Inflammatory macrophage treated with lipopolysaccharide for 1 hour (primary cell): ENCODE data around the gene ZNF709.
A peak's percentile ranks its signal among the peaks of the same experiment; 100 is the strongest.
"Not testable (repeated sequence)": the region's sequence is repeated elsewhere in the genome, so short reads cannot be mapped to it uniquely, and the experiment has no call there.

Experiments
- DNase-seq, 2 donors: peaks; one replicate each; pipeline ENCODE4 v3.0.0-alpha.2; 2020 to 2022

ZNF709 gene

GRCh38 chr19:12450844-12451243 is 33.8 kb downstream of the ZNF709 start:
- DNase-seq: no peak

DNA sequence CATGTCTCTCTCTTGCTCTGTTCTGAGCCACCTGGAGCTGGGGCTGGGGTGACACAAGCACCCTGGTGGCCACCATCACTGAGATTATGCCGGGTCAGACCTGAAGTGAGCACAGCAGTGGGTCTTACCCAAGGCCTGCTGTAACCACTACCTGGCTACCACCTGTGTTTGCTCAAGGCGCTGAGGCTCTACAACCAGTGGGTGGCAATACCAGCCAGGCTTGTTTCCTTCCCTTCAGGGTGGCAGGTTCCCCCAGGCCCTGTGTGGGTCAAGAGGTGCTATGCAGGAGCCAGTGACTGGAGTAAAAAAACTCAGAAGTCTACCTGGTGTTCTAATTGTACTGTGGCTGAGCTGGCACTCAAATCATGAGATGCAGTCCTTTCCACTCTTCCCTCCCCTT is 35.8 kb downstream of the ZNF709 start:
- no peak for DNase-seq

GRCh38 chr19:12440541-12441316 is 43.9 kb downstream of the ZNF709 start, which contains the start of gene ZNF443:
TSS of gene ZNF443 (minus strand) at chr19:12441021. CDS start at chr19:12440914, 107 bp downstream.
- peak; percentile 97 to 99 for DNase-seq

DNA sequence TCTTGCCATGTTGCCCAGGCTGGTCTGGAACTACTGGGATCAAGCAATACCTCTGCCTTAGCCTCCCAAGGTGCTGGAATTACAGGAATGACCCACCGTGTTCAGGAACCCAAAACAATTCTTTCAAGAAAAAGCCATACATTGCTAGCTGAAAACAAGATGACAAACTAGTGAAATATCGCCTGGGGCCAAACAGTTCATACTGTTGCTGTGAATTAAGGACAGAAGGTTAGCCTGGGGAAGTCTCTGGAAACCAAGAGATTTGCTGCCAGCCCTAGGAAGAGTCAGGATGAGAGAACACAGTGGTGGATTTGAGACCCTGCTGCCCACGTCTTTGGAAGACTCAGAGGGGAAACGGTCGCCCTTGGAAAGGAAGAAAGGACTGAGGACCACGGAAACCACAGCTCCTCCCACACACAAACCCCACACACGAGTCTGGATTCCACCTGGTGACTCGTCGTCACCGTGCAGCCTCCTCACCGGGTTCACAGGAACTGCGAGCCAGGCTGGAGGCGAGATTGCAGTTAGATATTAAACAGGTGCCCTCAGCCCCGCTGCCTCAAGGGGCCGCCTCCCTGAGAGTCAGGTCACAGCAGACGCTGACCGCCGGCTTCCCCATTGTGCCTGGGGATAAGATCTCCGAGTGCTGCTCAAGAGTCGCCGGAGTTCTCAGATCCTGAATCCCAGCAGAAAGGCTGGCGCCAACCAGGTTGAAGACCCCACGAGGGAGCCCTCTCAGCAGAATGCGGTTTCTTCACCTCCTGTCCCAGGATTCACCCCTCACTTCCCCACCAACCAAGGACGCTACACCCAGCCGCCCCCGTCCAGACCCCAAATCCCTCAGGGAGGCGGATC is 44.7 kb downstream of the ZNF709 start:
- DNase-seq: peak; percentile 7 to 23

DNA sequence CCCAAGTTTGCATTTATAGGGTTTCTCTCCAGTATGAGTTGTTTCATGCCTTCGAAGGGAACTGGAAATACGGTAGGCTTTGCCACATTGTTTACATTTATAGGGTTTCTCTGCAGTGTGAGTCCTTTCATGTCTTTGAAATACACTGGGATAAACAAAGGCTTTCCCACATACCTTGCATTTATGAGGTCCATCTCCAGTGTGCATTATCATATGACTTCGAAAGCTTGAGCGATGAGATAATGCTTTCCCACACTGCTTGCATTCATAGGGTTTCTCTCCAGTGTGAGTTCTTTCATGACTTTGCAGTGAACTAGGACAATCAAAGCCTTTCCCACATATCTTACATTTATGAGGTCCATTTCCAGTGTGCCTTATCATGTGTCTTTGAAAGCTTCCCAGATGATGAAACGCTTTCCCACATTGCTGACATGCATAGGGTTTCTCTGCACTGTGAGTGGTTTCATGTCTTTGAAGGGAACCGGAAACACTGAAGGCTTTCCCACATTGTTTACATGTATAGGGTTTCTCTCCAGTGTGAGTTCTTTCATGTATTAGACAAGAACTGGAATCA is 53.8 kb downstream of the ZNF709 start:
- not testable (repeated sequence) for DNase-seq

DNA sequence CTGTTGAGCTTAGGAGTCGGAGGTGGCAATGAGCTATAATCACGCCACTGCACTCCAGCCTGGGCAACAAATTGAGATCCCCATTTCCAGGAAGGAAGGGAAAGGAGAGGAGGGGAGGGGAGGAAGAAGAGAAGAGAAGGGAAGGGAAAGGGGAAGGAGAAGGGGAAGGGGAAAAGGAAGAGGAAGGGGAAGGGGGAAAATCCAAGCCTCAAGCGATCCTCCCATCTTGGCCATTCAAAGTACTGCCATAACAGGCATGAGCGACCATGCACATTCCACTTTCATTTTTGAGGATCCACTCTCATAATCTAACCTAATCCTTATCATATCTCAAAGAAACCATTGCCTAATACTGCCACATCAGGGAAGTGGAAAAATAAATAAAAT is 58.7 kb downstream of the ZNF709 start:
- no peak for DNase-seq

DNA sequence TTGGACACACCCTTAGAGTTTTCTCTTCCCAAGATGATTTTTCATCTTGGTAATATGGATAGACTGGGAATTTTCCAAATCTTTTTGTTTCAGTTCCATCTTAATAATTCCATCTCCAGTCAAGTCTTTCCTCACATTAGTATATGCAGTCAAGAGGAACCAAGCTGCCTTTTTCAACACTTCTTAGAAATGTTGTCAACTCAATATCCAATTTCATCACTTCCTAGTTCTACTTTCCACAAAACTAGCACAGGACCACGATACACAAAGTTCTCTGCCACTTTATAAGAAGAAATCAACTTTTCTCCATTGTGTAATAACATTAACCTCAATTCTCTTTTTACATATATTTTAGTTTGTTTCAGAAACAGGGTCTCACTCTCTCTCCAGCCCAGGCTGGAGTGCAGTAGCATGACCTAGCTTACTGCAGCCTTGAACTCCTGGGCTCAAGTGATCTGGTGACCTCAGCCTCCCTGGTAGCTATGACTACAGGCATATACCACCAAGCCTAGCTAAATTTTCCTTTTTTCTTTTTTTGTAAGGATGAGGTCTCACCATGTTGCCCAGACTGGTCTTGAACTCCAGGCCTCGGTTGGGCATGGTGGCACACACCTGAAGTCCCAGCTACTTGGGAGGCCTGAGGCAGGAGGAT is 59.3 kb downstream of the ZNF709 start:
- DNase-seq: peak; percentile 11 to 13

DNA sequence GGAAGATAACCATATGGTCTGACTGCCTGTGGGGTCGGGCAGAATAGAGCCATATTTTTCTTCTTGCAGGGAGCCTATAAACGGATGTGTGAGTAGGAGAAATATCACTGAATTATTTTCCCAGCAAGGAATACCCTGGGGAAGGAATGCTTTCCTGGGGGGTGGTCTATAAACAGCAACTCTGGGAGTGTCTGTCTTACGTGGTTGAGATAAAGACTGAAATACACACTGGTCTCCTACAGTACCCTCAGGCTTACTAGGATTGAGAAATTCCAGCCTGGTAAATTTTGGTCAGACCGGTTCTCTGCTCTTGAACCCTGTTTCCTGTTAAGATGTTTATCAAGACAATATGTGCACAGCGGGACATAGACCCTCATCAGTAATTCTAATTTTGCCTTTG is 67.3 kb downstream of the ZNF709 start:
- DNase-seq: not testable (repeated sequence)

DNA sequence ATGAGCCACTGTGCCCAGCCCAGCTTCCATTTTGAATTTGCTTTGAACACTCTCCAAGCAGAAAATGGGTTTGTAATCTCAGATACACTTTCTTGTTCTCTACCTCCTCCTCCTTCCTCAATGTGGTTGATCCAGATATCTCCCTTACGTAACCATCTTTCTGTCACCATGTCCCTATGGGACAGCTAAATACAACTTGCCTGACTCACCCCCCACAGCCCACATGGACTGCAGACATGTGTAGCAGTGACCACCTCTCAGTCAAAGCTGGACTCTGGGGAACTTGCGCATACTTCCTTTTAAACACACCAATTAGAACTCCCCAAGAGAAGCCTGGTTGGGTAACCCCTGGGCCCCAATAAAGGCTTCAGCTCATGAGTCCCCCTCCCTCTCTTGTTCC is 72.7 kb downstream of the ZNF709 start:
- DNase-seq: peak in 1 of 2 donors; percentile 3
